Aorta (tissue), 5 donors: ENCODE results near the gene ARID1A. TPM values are rescaled to one million over a fixed set of nuclear protein-coding genes. Genes with fewer than 3 reads are reported as not detected.

ENCODE experiments used
- ATAC-seq: fragments of 200-7000 bp; cut with Tn5 transposase; one replicate; pipeline ENCODE4 v1.9.1; 2022; ENCODE audit warnings: moderate library complexity; ENCODE audit not compliant: low FRiP score
- DNase-seq, 2 donors: peaks; one replicate each; pipeline ENCODE4 v3.0.0-alpha.2; 2020
- H3K27ac ChIP-seq, 2 donors: one replicate each; pipeline ENCODE4 v1.5.1; 2013; ENCODE audit warnings: low read length in 2 of 2, mild to moderate bottlenecking in 2 of 2, moderate library complexity in 2 of 2, control low read depth in 1 of 2, inconsistent platforms in 1 of 2, low read depth in 1 of 2
- H3K27me3 ChIP-seq, 2 donors: one replicate each; pipeline ENCODE4 v1.6.1; 2013; ENCODE audit warnings: control low read depth in 1 of 2, low read length in 1 of 2, mild to moderate bottlenecking in 1 of 2, moderate library complexity in 1 of 2; ENCODE audit not compliant: insufficient read depth in 2 of 2, control insufficient read depth in 1 of 2
- H3K36me3 ChIP-seq, 2 donors: one replicate each; pipeline ENCODE4 v1.6.1; 2013; ENCODE audit warnings: control low read depth in 1 of 2, low read length in 1 of 2, mild to moderate bottlenecking in 1 of 2; ENCODE audit not compliant: insufficient read depth in 2 of 2, control insufficient read depth in 1 of 2
- H3K4me1 ChIP-seq, 2 donors: one replicate each; pipeline ENCODE4 v1.6.1; 2013; ENCODE audit warnings: low read length in 2 of 2, control low read depth in 1 of 2, mild to moderate bottlenecking in 1 of 2, moderate library complexity in 1 of 2; ENCODE audit not compliant: insufficient read depth in 2 of 2, control insufficient read depth in 1 of 2
- H3K4me3 ChIP-seq, 2 donors: one replicate each; pipeline ENCODE4 v1.5.1; 2013; ENCODE audit warnings: low read length in 2 of 2, control low read depth in 1 of 2, mild to moderate bottlenecking in 1 of 2
- H3K9me3 ChIP-seq: one replicate; pipeline ENCODE4 v1.6.1; 2013; ENCODE audit warnings: mild to moderate bottlenecking, low read length; ENCODE audit not compliant: control insufficient read depth
- WGBS, 2 donors: extraction: QIAGEN DNeasy Blood & Tissue Kit; methylation state at CpG; one replicate each; pipeline ENCODE4 v1.1.7; 2013; 5-methylcytosine and 5-hydroxymethylcytosine counted together
- intact Hi-C, 2 donors: fragments of 100-400 bp; cut with DNase I; formaldehyde crosslinking; loops; one replicate each; pipeline versions ENCODE4 v1.14.2 to v1.15.0; 2022
- polyA plus RNA-seq, 2 donors: library from polyadenylated mRNA; stranded (reverse); fragments of 200-250 nt; gene quantifications; one replicate each; pipeline ENCODE4 v1.2.3, GENCODE V29; 2013
- total RNA-seq, 2 donors: library from RNA; stranded (reverse); fragmentation: NEBNext Ultra II Directional; extraction: Animal tissue kit (Norgen Biotek cat#: 25700); gene quantifications; one replicate each; pipeline ENCODE4 v1.2.1, GENCODE V29; 2021
- donor health status: healthy with polysubstance abuse.
- donor health status: Bipolar disorder and iron deficiency.
- donor health status: DM: no; HTN: no; CAD: no.
- donor health status: DM: no; HTN: no; CAD: no.
- donor health status: DM: yes; HTN: yes; CAD: no.

Gene ARID1A
- total and polyA plus RNA-seq, 4 donors: 6.5 to 72.3 (median 34.8) TPM

GRCh38 chr1:26689504-26689903 is 6.3 kb upstream of the ARID1A start:
- H3K27me3 ChIP-seq: no peaks in the 10 kb centered on the region
- H3K4me3 ChIP-seq: no peak overlapping the region

GRCh38 chr1:26690157-26690556 is 5.7 kb upstream of the ARID1A start:
- 90 to 92% methylated on average over 2 of the region's 2 CpGs for WGBS, 2 donors
- Histone ChIP-seq H3K27ac (no peak overlapping the region), H3K4me3 (no peak overlapping the region), H3K9me3 (no peaks in the 10 kb centered on the region), H3K4me1 (peaks cover 0 to 2% of the 10 kb centered on the region in 2 donors), H3K36me3 (no peaks in the 10 kb centered on the region), H3K27me3 (no peaks in the 10 kb centered on the region)
- no peak for ATAC-seq
- intact Hi-C loops: loop anchor here in 1 of 2 donors (5.0 kb wide), 1 partner anchor 82 kb away; no protein-coding TSS in a partner anchor
- DNase-seq: no peak

More at GRCh38 chr1:26689504-26689903, 6.3 kb upstream of the ARID1A start:
- no peak overlapping the region for H3K27ac ChIP-seq
- peaks cover 0 to 2% of the 10 kb centered on the region in 2 donors for H3K4me1 ChIP-seq
- intact Hi-C loops: no loop called here
- no peaks in the 10 kb centered on the region for H3K9me3 ChIP-seq
- WGBS, 2 donors: 95 to 96% methylated on average over 8 to 9 of the region's 9 CpGs
- ATAC-seq: no peak
- no peaks in the 10 kb centered on the region for H3K36me3 ChIP-seq
- no peak for DNase-seq

- H3K9me3 ChIP-seq: no peaks in the 10 kb centered on the region
- no peak for DNase-seq
- no peak overlapping the region for H3K27ac ChIP-seq
- intact Hi-C loops: loop anchor here in 1 of 2 donors (5.0 kb wide), 1 partner anchor 82 kb away; no protein-coding TSS in a partner anchor
- H3K4me3 ChIP-seq: no peak overlapping the region
- peaks cover 0 to 2% of the 10 kb centered on the region in 2 donors for H3K4me1 ChIP-seq
- no peak for ATAC-seq
- no peaks in the 10 kb centered on the region for H3K27me3 ChIP-seq
- no peaks in the 10 kb centered on the region for H3K36me3 ChIP-seq
Measured at GRCh38 chr1:26690576-26691031, 5.2 kb upstream of the ARID1A start.

GRCh38 chr1:26692211-26692792 is 3.5 kb upstream of the ARID1A start:
- 0% methylated on average over 30 of the region's 30 CpGs for WGBS, 2 donors
- H3K4me1 ChIP-seq: peaks cover 0 to 2% of the 10 kb centered on the region in 2 donors
- DNase-seq (peak; percentile 88 to 90), ATAC-seq (peak; percentile 68)
- H3K4me3 ChIP-seq: peak overlapping the region; percentile 48 to 89
- H3K9me3 ChIP-seq: no peaks in the 10 kb centered on the region
- H3K36me3 ChIP-seq: no peaks in the 10 kb centered on the region
- H3K27me3 ChIP-seq: no peaks in the 10 kb centered on the region
- intact Hi-C loops: loop anchor here (2.0 to 5.0 kb wide), 2 partner anchors 80 to 96 kb away; no protein-coding TSS in a partner anchor
- peak overlapping the region; percentile 89 to 98 for H3K27ac ChIP-seq

- WGBS, 2 donors: 0 to 1% methylated on average over 34 of the region's 34 CpGs
- Histone ChIP-seq H3K27ac (peak overlapping the region; percentile 89 to 98), H3K4me3 (peak overlapping the region; percentile 53 to 89), H3K4me1 (peaks cover 0 to 2% of the 10 kb centered on the region in 2 donors), H3K27me3 (no peaks in the 10 kb centered on the region), H3K9me3 (no peaks in the 10 kb centered on the region), H3K36me3 (no peaks in the 10 kb centered on the region)
- peak; percentile 88 for ATAC-seq
- intact Hi-C loops: loop anchor here (1.0 to 5.0 kb wide), 3 partner anchors 79 to 96 kb away; no protein-coding TSS in a partner anchor
- DNase-seq: peak; percentile 96 to 97
Measured at GRCh38 chr1:26692793-26693490, 2.9 kb upstream of the ARID1A start.

GRCh38 chr1:26693599-26694572 is 1.9 kb upstream of the ARID1A start:
- no peaks in the 10 kb centered on the region for H3K9me3 ChIP-seq
- intact Hi-C loops: loop anchor here (1.0 to 5.0 kb wide), 3 partner anchors 78 to 95 kb away; no protein-coding TSS in a partner anchor
- DNase-seq: no peak
- H3K4me3 ChIP-seq: peak overlapping the region; percentile 53 to 63
- H3K4me1 ChIP-seq: peaks cover 0 to 2% of the 10 kb centered on the region in 2 donors
- H3K36me3 ChIP-seq: no peaks in the 10 kb centered on the region
- peak overlapping the region; percentile 23 to 74 for H3K27ac ChIP-seq
- no peaks in the 10 kb centered on the region for H3K27me3 ChIP-seq
- ATAC-seq: no peak
- WGBS, 2 donors: 9 to 11% methylated on average over 7 of the region's 7 CpGs

- Histone ChIP-seq H3K4me1 (peaks cover 2 to 5% of the 10 kb centered on the region in 2 donors), H3K27me3 (no peaks in the 10 kb centered on the region), H3K27ac (peak overlapping the region; percentile 23 to 86), H3K9me3 (no peaks in the 10 kb centered on the region), H3K36me3 (no peaks in the 10 kb centered on the region), H3K4me3 (peak overlapping the region; percentile 27 to 54)
- 4% methylated on average over 14 of the region's 14 CpGs for WGBS, 2 donors
- intact Hi-C loops: loop anchor here (5.0 kb wide), 1 partner anchor 78 kb away; no protein-coding TSS in a partner anchor
- DNase-seq: no peak
- ATAC-seq: no peak
Measured at GRCh38 chr1:26694638-26695355, 1.0 kb upstream of the ARID1A start.
